Calu3 (cell line): Measurements from ENCODE around the gene FZR1. TPM values are rescaled to one million over a fixed set of nuclear protein-coding genes. Genes with fewer than 3 reads are reported as not detected.

Source experiments
- BruUV-seq: library from RNA; stranded (reverse); fragments of 400-500 nt; replicated peaks from 2 replicates; lab custom pipeline; 2021; lab: Mats Ljungman, UMichigan
- CTCF ChIA-PET: fragments of 300-600 bp; sonication (Branson Sonifier 250); formaldehyde crosslinking; loops from one replicate; lab custom pipeline; 2022; ENCODE audit warnings: antibody characterized with exemption; lab: Charles Lee
- DNase-seq: peaks from one replicate; pipeline ENCODE4 v3.0.0; 2022
- H3K27ac Mint-ChIP-seq: one replicate; pipeline ENCODE4 v1.8.0; 2022; ENCODE audit warnings: mixed read lengths; ENCODE audit not compliant: unreplicated experiment
- H3K27me3 Mint-ChIP-seq: one replicate; pipeline ENCODE4 v1.8.0; 2022; ENCODE audit warnings: mixed read lengths; ENCODE audit not compliant: unreplicated experiment
- H3K36me3 Mint-ChIP-seq: one replicate; pipeline ENCODE4 v1.8.0; 2022; ENCODE audit warnings: mild to moderate bottlenecking, moderate library complexity, mixed read lengths; ENCODE audit not compliant: insufficient read depth, unreplicated experiment
- H3K4me1 Mint-ChIP-seq: one replicate; pipeline ENCODE4 v1.8.0; 2022; ENCODE audit warnings: mild to moderate bottlenecking, low read depth, mixed read lengths; ENCODE audit not compliant: unreplicated experiment
- H3K4me3 Mint-ChIP-seq: one replicate; pipeline ENCODE4 v1.8.0; 2022; ENCODE audit warnings: mild to moderate bottlenecking, low read depth, moderate library complexity, mixed read lengths; ENCODE audit not compliant: unreplicated experiment
- H3K9me3 Mint-ChIP-seq: one replicate; pipeline ENCODE4 v1.8.0; 2022; ENCODE audit warnings: low read depth, mixed read lengths; ENCODE audit not compliant: unreplicated experiment
- intact Hi-C: fragments of 100-400 bp; cut with micrococcal nuclease; formaldehyde crosslinking; loops from one replicate; pipeline ENCODE4 v1.10.0; 2022; ENCODE audit not compliant: unreplicated experiment
- total RNA-seq: library from RNA; stranded (reverse); gene quantifications from 2 replicates; pipeline ENCODE4 v1.2.3, GENCODE V29; 2022
- TF ChIP-seq, protein P1 (sequence below): fragments of 200-600 bp; IDR thresholded peaks from one replicate; pipeline ENCODE4 v1.8.0; 2022; ENCODE audit warnings: antibody characterized with exemption; ENCODE audit not compliant: unreplicated experiment

FZR1 gene
- total RNA-seq, 1 experiment from 2014 or later: 33.1 TPM

DNA sequence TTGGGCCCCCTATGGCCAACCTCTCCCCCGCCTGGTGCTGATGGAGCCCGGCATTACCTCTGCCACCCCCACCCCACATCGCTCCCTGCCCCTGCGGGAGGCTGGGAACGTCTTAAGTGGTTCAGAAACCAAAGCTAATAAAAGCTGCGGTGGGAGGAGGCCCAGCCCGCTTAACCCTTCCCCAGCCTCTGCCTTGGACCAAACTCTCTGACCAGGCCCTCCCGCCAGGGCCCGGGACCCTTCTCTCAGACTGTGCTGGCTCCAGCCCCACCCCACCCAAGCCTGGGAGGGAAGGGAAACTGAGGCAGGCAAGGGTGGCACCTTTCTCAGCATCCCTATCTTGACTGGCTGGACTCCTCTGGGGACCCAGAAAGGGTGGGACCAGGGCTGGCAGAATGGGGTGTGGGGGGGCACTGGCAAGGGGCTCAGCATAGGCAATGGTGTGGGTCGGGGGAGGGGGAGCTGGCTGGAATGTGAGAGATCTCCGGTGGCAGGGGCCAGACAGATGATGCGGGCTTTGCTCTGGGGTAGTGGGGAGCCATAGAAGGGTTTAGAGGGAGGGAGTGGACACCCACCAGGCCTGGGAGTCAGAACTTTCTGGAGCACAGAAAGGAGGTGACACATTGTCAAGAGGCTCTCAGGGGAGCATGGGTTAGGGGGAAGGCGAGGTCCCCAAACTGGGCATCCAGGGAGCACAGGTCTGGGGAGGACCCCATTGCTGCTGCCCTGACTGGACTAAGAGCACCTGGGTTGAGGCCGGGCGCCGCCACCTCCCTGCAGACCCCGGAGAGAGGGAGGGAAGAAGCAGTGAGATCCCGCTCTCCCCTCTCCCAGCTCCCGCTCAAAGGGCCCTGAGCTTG is 47.7 kb upstream of the FZR1 start:
- Mint-ChIP-seq H3K4me1 (no peaks in the 10 kb centered on the region), H3K4me3 (no peak overlapping the region), H3K27ac (no peak overlapping the region), H3K9me3 (no peaks in the 10 kb centered on the region), H3K27me3 (no peaks in the 10 kb centered on the region), H3K36me3 (peaks cover 20% of the 10 kb centered on the region)
- CTCF ChIA-PET: no interaction called here
- no TSS peak for BruUV-seq
- intact Hi-C loops: no loop called here
- TF ChIP-seq, protein P1, sequence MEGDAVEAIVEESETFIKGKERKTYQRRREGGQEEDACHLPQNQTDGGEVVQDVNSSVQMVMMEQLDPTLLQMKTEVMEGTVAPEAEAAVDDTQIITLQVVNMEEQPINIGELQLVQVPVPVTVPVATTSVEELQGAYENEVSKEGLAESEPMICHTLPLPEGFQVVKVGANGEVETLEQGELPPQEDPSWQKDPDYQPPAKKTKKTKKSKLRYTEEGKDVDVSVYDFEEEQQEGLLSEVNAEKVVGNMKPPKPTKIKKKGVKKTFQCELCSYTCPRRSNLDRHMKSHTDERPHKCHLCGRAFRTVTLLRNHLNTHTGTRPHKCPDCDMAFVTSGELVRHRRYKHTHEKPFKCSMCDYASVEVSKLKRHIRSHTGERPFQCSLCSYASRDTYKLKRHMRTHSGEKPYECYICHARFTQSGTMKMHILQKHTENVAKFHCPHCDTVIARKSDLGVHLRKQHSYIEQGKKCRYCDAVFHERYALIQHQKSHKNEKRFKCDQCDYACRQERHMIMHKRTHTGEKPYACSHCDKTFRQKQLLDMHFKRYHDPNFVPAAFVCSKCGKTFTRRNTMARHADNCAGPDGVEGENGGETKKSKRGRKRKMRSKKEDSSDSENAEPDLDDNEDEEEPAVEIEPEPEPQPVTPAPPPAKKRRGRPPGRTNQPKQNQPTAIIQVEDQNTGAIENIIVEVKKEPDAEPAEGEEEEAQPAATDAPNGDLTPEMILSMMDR: no peak
- no peak for DNase-seq

DNA sequence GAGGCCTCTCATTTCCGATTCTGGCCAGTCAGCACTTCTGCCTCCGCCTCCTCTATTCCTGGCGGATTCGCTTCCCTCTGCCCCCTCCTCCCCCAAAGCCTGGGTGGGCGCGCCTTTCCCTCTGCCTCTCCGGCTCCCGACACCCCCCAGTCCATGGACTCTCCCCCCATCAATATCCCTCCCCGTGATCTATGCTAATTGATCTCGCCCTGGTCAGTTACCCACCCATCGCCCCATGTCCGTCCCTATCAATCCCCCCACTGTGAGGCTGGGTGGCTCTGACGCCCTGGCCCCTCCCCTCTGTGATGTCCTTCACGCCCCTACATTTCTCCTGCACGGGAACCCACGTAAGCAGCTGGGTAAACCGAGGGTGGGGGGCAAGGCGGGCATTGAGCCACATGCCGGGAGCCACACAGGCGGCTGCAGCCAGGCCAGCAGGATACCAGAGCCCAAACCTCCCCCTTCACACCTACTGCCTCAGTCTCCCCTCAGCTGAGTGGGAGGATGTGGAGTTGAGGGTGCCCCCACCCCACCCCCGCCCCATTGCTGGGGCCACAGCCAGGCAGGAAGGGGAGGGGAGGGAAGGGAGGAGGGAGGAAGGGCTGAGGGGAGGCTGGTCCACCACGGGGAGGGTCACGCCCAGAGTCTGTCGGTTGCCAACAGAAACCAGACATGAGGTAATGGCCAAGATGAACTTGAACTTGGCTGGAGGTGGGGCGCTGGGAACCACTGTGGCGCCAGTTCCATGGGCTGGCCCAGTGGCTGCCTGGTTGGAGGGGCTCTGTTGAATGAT is 46.8 kb upstream of the FZR1 start:
- BruUV-seq: no TSS peak
- TF ChIP-seq, protein P1: no peak
- Mint-ChIP-seq H3K27me3 (no peaks in the 10 kb centered on the region), H3K36me3 (peaks cover 20% of the 10 kb centered on the region), H3K4me1 (no peaks in the 10 kb centered on the region), H3K27ac (no peak overlapping the region), H3K4me3 (no peak overlapping the region), H3K9me3 (no peaks in the 10 kb centered on the region)
- DNase-seq: no peak
- intact Hi-C loops: no loop called here
- CTCF ChIA-PET: interaction anchor here (0.5 kb wide), 1 partner anchor 17 kb away, joined by 4 read pairs; no protein-coding TSS in a partner anchor

DNA sequence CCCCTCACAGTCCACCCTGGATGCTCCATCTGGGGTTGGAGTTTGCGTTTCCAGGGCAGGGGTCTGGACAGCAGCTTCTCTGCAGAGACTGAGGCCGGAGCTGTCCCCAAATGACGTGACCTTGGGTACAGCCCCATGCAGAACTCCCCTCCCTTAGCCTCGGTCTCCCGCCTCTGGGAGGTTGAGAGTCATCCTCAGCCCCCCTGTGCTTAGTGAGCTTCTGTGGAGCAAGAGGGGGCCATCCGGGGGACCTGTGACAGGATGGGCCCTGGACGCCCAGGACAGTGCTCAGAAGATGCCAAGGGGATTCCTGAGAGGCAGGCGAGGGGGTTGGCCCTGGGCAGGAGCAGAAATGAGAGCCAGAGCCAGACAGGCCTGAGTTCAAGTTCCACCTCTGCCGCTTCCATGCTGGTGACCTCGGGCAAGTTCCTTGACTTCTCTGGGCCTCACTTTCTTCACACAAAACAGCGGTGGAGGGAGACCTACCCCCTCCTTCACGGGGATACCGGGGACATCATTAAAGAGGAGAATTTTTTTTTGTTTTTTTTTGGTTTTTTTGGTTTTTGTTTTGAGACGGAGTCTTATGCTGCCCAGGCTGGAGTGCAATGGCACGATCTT is 46.0 kb upstream of the FZR1 start:
- no TSS peak for BruUV-seq
- no peak overlapping the region for H3K27ac Mint-ChIP-seq
- intact Hi-C loops: no loop called here
- H3K4me1 Mint-ChIP-seq: no peaks in the 10 kb centered on the region
- TF ChIP-seq, protein P1: no peak
- H3K9me3 Mint-ChIP-seq: no peaks in the 10 kb centered on the region
- H3K36me3 Mint-ChIP-seq: peaks cover 15% of the 10 kb centered on the region
- H3K27me3 Mint-ChIP-seq: no peaks in the 10 kb centered on the region
- no peak for DNase-seq
- H3K4me3 Mint-ChIP-seq: no peak overlapping the region
- CTCF ChIA-PET: no interaction called here

DNA sequence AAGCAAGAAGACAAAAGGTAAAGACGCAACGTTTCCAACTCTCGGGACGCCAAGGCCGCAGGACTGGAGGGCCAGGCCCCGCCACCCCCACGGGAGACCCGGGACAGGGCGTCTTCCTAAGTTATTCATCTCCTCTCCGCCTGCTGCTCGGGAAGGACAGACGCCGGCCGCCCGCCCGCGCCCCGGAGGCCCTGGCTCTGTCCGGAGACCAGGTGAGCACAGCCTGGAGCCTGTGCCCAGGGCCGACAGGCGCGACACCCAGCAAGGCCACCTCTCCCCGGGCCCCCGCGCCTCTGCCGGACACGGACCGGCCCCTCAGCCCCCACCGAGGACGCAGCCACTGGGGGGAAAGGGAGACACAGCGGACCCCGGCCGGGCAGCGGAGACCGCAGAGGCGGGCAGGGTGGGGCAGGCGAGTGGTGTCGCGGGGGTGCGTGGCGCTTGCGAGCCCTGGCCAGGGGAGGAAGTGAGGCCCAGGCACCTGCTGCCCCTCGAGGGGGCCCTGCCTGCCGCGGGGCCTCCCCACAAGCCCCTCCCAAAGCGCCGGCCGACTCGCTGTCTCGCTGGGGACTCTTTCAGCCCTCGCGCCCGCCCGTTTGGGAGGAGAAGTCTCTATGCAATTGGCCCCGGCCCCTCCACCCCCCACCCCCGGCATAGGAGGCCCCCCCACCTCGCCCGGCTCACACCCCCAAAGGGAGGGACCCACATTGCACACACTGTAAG is 43.0 kb upstream of the FZR1 start:
- TF ChIP-seq, protein P1: no peak
- BruUV-seq: no TSS peak
- Mint-ChIP-seq H3K36me3 (peaks cover 15% of the 10 kb centered on the region), H3K27me3 (no peaks in the 10 kb centered on the region), H3K9me3 (peaks cover 2% of the 10 kb centered on the region), H3K4me3 (no peak overlapping the region), H3K27ac (no peak overlapping the region), H3K4me1 (no peaks in the 10 kb centered on the region)
- CTCF ChIA-PET: no interaction called here
- no peak for DNase-seq
- intact Hi-C loops: no loop called here
